Cardiac atrium fibroblast (primary cell): ENCODE data around the gene CCHCR1. TPM values are rescaled to one million over a fixed set of nuclear protein-coding genes. Genes with fewer than 3 reads are reported as not detected.

Experiments
- total RNA-seq: library from RNA; depleted of rRNA; stranded (reverse); fragments of >200 nt; gene quantifications from 2 replicates; pipeline ENCODE4 v1.2.3, GENCODE V29; 2015

Gene CCHCR1, protein sequence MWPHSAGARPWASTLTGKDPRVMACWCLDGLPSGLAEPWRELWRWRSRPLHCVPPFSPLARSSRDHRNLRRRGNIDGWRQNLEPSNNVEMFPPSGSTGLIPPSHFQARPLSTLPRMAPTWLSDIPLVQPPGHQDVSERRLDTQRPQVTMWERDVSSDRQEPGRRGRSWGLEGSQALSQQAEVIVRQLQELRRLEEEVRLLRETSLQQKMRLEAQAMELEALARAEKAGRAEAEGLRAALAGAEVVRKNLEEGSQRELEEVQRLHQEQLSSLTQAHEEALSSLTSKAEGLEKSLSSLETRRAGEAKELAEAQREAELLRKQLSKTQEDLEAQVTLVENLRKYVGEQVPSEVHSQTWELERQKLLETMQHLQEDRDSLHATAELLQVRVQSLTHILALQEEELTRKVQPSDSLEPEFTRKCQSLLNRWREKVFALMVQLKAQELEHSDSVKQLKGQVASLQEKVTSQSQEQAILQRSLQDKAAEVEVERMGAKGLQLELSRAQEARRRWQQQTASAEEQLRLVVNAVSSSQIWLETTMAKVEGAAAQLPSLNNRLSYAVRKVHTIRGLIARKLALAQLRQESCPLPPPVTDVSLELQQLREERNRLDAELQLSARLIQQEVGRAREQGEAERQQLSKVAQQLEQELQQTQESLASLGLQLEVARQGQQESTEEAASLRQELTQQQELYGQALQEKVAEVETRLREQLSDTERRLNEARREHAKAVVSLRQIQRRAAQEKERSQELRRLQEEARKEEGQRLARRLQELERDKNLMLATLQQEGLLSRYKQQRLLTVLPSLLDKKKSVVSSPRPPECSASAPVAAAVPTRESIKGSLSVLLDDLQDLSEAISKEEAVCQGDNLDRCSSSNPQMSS
- total RNA-seq, result 15.7 and 21.7 TPM in 2 replicates

DNA sequence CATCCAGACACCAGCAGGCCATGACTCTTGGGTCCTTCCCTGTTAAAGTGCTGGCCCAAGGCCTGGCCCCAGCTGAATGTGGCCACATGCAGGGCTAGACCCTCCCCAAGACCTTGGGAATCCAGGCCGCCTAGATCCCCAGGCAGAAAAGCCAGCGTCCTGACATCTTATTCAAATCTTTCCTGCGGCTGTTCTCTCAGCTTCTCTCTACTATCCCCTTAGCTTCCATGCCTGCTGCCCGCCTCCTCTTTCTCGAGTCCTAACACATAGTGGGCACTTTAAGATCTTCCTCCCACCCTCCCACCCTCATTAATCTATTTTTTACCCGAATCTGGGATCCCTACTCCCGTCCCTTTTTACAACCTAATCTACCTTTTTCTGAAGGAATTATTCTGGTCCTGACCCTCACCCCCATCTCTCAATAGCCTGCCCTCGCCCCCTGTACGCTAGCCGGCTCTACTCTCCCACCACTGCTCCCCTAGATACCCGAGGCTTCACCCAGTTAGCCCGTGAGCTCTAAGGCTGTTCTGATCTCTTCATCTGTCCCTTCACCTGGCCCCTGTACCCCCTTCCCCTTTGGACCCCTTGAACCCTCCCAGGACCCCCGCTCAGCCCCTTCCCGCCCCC is at the start of gene CCHCR1:
TSS of gene CCHCR1 (minus strand) at position 290 of the 627 bp plus-strand sequence. CDS start at position 88, 202 bp downstream.

GRCh38 chr6:31170600-31170881 is 12.9 kb upstream of the CCHCR1 start, which contains the start of gene POU5F1:
Gene POU5F1, minus strand, starts transcription at chr6:31170682. Its CDS starts 62 bp downstream, at chr6:31170620.

DNA sequence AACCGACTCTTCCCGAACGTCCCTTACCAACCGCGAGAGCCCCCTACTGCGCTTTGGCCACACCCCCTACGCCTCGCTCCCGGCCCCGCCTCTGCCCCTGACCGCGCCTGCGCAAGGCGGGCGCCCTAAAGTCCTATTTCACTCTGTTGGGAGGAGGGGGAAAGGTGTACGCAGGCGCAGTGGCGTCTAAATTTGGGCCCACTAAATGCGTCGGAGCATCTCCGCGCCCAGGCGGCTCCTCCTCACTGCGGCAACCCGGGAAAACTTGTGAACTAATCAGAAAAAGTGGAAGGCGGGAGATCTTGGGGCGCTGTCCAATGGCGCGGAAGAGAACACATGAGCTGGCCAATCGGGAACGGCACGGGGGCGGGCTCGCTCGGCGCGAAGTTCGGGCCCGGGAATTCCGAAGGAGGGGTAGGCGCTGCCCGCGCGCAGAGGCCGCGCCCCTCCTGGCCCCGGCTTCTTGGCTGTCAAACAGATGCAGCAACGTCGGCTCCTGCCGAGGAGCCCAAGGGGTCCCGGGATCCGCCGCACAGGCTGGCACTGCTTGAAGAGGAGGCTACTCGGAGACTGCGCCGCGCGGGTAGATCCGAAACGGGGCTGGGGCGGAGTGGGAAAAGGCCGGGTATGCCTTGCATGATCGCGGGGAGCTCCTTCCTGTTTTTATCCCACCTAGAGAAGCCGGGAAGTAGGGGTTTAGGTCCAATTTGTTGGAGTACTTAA is 699 bp upstream of the CCHCR1 start, which contains the start of gene TCF19:
TSS of gene TCF19 (plus strand) at position 450 of the 723 bp plus-strand sequence. CDS start 881 bp downstream, outside the sequence.

GRCh38 chr6:31138982-31139381 is 18.6 kb downstream of the CCHCR1 start, which contains the start of gene PSORS1C2:
Gene PSORS1C2, minus strand, starts transcription at chr6:31139066. Its CDS starts 40 bp downstream, at chr6:31139026.

DNA sequence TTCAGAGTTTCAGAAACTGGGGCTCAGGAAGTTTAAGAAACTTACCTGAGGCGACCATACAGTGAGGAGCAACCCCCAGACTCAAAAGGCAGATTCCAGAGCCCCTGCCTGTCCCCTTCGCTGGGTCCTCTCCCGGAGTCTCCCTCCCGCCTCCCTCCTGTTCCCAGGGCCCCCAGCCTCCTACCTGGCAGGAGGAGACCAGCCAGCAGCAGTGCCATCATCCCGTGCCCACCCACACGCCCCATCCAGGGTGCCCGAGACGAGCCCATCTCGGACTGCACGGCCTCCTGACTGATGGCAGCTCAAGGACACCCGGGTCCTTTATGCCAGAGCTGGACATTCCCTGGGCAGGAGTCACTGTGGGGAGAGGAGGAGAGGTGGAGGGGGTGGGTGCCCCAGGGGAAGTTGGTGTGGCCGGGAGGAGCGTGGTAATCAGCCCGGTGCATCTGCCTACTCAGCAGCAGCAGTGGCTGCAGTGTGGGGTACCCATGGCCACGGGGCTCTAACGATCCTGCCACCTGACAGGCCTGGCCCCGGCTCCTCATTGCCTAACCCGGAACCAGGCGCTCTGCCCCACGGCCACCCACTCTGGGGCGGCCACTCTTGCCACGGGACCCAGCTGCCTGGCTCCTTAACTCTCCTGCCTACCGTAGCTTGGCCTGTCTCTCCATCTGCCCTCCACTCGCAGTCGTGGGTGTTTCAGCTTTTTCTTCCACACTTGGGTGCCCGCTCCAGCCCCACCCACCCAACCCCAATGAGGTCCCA is 37.3 kb downstream of the CCHCR1 start, which contains the start of gene CDSN:
TSS of gene CDSN (minus strand) at position 296 of the 765 bp plus-strand sequence. CDS start at position 269, 27 bp downstream.

DNA sequence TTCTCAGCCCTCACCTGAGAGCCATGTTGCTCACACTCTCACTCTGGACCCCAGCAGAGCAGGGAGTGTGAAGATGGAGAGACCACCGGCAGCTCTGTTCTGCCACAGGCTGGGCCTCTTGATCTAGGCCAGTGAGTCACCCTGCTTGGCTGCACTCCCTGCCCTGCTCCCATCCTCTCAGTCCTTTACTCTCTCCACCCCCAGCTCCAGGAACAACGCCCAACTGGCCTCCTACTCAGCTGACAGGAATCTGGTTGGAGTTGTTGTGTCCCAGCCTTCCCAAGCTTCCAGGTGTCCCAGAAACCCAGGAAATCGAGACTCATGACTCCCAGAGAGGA is 43.1 kb downstream of the CCHCR1 start, which contains the start of gene PSORS1C1:
TSS of gene PSORS1C1 (plus strand) at position 260 of the 338 bp plus-strand sequence. CDS start 14,833 bp downstream, outside the sequence.

DNA sequence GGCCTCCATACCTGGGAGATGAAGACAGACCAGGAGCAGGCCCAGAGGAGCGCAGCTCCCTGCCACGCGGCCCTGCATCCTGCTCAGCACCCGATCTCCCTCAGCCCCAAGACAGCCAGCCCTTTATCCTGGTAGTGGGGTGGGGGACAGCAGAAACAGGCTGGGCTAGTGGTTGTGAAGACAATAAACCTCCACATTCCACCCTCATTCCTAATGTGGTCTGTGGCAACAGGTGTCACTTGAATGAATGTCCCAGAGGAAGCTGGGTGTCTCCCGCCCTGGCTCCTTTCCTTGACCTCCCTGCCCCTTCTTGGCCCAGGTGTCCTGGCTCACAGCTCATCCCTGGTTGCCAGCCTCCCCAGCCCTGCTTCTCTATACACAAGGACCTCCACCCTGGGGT is 45.1 kb downstream of the CCHCR1 start, which contains the start of gene C6orf15:
TSS of gene C6orf15 (minus strand) at position 98 of the 400 bp plus-strand sequence. CDS start at position 78, 20 bp downstream.

Other genes with a start within 250 kb of the CCHCR1 start
- gene GTF2H4, start 249.6 kb downstream of the CCHCR1 start, total RNA-seq, result 7.6 and 13.2 TPM in 2 replicates
- 6.8 and 7.9 TPM in 2 replicates for gene VARS2, start 243.6 kb downstream of the CCHCR1 start, total RNA-seq
- gene SFTA2, start 225.6 kb downstream of the CCHCR1 start, total RNA-seq, result not detected in 2 replicates
- not detected in 2 replicates for gene MUCL3, start 216.8 kb downstream of the CCHCR1 start, total RNA-seq
- gene MUC21, start 174.1 kb downstream of the CCHCR1 start, total RNA-seq, result not detected in 2 replicates
- gene MUC22, start 147.3 kb downstream of the CCHCR1 start, total RNA-seq, result not detected in 2 replicates
- not detected in 2 replicates for gene C6orf15, start 45.2 kb downstream of the CCHCR1 start, total RNA-seq
- gene PSORS1C1, start 43.0 kb downstream of the CCHCR1 start, total RNA-seq, result 0.16 and 1.1 TPM in 2 replicates
- gene CDSN, start 37.4 kb downstream of the CCHCR1 start, total RNA-seq, result not detected in 2 replicates
- gene PSORS1C2, start 18.7 kb downstream of the CCHCR1 start, total RNA-seq, result not detected in 2 replicates
- gene TCF19, start 787 bp upstream of the CCHCR1 start, total RNA-seq, result 7.0 and 11.0 TPM in 2 replicates
- not detected in 2 replicates for gene POU5F1, start 12.9 kb upstream of the CCHCR1 start, total RNA-seq
- 315 and 380 TPM in 2 replicates for gene HLA-C, start 114.3 kb upstream of the CCHCR1 start, total RNA-seq
- 105 and 210 TPM in 2 replicates for gene HLA-B, start 199.4 kb upstream of the CCHCR1 start, total RNA-seq
- 39.0 and 58.8 TPM in 2 replicates for gene MICA, start 245.8 kb upstream of the CCHCR1 start, total RNA-seq